Renal cortical epithelial cell (primary cell): ENCODE data around the gene ATP11A. TPM values are rescaled to one million over a fixed set of nuclear protein-coding genes. Genes with fewer than 3 reads are reported as not detected.

Experiments used
- DNase-seq: peaks from one replicate; pipeline ENCODE4 v3.0.0-alpha.2; 2011; ENCODE audit warnings: low read depth
- total RNA-seq: library from RNA; depleted of rRNA; stranded (reverse); fragments of >200 nt; gene quantifications from 2 replicates; pipeline ENCODE4 v1.2.3, GENCODE V29; 2014

ATP11A gene
- total RNA-seq, 1 donor from 2014 or later = 171 TPM

- DNase-seq = no peak
Observed at GRCh38 chr13:112930192-112930591, 240.4 kb downstream of the ATP11A start.

GRCh38 chr13:112931028-112931934 is 241.4 kb downstream of the ATP11A start:
- DNase-seq = peak; percentile 80

DNA sequence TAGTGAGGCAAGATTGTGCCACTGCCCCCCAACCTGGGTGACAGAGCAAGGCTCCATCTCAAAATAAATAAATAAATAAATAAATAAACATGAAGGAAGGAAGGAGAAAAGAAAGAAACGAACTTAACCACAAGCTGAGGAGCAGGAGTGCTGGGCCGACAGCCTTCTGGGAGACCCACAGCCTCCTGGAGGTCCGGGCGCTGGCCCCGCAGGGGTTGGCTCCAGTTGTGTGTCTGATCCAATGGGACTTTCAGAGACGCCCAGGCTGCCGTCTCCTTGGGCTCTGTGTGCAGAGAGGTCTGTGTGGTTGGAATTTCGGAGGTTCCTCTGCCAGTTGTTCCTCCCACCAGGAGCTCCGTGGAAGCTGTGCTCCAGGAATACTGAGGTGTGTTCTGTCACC is 243.1 kb downstream of the ATP11A start:
- no peak for DNase-seq

DNA sequence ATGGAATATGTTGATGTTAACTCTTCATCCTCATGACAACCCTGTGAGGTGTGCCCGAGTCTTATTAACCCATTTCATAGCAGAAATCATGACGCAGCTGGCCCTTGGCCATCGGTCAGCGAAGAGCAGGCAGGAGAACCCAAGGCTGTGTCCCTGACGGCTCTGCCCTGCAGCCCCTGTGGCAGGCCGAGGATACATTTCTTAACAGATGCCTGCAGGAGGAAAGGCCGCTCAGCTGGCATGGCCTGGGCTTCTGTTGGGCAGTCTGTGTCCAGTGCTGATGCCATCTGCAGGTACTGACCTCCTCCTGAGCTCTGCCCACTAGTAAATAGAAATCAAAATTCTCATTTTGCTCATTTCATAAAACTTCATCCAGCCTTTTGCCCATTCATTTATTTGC is 243.8 kb downstream of the ATP11A start:
- no peak for DNase-seq

GRCh38 chr13:112934078-112934477 is 244.2 kb downstream of the ATP11A start:
- DNase-seq = no peak

Other genes starting within 250 kb of the ATP11A start
- gene TUBGCP3, start 101.9 kb upstream of the ATP11A start, total RNA-seq = 14.2 and 18.7 TPM in 2 replicates